Measurements from ENCODE around the gene BMPER.

DNA sequence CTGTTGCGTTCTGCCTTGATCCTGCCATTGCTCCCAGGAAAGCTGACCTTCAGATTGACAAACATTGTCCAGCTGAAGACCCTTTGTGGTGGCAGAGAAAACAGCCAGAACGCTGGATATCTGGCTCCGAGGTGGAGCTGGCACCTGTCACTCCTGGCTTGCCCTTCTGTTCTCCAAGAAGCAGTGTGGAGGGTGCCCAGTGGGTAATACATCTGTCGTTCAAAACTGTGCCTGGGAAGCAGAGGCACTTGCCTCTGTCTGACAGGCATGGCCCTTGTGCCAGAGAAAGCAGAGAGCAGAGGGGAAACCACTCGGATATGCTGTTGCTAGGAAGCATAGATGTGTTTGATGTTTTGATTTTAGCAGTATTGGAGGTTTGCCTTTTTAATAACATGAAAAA, 231.4 kb downstream of the BMPER start:
- TF ChIP-seq, protein P1, sequence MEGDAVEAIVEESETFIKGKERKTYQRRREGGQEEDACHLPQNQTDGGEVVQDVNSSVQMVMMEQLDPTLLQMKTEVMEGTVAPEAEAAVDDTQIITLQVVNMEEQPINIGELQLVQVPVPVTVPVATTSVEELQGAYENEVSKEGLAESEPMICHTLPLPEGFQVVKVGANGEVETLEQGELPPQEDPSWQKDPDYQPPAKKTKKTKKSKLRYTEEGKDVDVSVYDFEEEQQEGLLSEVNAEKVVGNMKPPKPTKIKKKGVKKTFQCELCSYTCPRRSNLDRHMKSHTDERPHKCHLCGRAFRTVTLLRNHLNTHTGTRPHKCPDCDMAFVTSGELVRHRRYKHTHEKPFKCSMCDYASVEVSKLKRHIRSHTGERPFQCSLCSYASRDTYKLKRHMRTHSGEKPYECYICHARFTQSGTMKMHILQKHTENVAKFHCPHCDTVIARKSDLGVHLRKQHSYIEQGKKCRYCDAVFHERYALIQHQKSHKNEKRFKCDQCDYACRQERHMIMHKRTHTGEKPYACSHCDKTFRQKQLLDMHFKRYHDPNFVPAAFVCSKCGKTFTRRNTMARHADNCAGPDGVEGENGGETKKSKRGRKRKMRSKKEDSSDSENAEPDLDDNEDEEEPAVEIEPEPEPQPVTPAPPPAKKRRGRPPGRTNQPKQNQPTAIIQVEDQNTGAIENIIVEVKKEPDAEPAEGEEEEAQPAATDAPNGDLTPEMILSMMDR (IDR thresholded peaks at IDR 0.05) = no peak
- TF ChIP-seq POLR2A (IDR thresholded peaks at IDR 0.05) = no peak

Measured in lower leg skin (tissue), 3 donors.